Astrocyte of the cerebellum (primary cell): ENCODE measurements around the gene ZNF48.

ENCODE experiments used
- DNase-seq: peaks from one replicate; pipeline ENCODE4 v3.0.0-alpha.2; 2011; ENCODE audit warnings: low read depth
- H3K4me3 ChIP-seq: 2 replicates; pipeline ENCODE4 v1.5.1; 2011; ENCODE audit warnings: mild to moderate bottlenecking, low read depth, low read length, moderate library complexity
- in situ Hi-C: cut with HindIII; loops from 2 replicates; pipeline ENCODE4 v1.10.0; 2017; ENCODE audit warnings: low sequenced_read_pairs
- TF ChIP-seq, protein P1 (sequence below): IDR thresholded peaks from 2 replicates; pipeline ENCODE4 v1.5.1; 2012; ENCODE audit warnings: low read length, low read depth, moderate library complexity, mild to moderate bottlenecking; ENCODE audit errors: missing control alignments

Gene ZNF48

DNA sequence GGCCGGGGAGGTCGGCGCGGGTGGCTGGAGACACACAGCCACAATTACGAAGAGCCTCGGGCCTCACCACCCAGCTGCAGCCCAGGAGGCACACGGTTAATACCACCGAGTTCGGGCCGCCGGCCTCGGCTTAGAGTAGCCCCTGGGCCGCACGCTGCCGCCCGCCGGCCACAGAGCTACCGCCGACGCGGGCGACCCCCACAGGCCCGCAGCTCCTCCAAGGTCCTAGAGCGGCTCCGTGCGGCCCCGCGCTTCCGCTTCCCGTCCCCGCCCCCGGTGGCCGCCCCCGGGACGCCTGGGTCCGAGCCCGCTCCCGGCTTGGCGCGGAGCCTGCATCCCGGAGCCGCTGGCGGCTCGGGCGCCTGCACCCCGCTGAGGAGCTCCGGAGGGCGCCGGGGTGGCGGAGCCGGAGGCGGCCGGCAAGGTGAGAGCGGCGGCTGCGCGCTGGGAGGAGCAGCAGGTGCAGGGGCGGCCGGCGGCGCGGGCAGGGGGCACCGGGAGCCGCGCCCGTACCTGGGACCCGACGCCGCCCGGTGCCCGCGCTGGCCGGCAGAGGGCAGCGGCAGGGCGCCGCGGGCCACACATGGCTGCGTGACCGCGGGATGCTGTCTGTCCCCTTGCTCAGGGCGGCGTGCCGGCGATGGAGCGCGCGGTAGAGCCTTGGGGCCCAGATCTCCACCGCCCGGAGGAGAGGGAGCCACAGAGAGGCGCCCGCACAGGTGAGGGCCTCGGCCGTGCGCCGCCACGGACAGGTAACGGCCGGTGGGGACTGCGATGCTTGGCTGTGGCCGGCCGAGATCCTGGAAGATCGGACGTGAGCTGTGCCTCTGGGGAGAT, at the start of gene ZNF48:
ZNF48 (plus strand) TSS at position 266 of the 837 bp plus-strand sequence; CDS start at position 641, 375 bp downstream.
- peak within 1 kb of the TSS; percentile 70 for H3K4me3 ChIP-seq
- TF ChIP-seq, protein P1, sequence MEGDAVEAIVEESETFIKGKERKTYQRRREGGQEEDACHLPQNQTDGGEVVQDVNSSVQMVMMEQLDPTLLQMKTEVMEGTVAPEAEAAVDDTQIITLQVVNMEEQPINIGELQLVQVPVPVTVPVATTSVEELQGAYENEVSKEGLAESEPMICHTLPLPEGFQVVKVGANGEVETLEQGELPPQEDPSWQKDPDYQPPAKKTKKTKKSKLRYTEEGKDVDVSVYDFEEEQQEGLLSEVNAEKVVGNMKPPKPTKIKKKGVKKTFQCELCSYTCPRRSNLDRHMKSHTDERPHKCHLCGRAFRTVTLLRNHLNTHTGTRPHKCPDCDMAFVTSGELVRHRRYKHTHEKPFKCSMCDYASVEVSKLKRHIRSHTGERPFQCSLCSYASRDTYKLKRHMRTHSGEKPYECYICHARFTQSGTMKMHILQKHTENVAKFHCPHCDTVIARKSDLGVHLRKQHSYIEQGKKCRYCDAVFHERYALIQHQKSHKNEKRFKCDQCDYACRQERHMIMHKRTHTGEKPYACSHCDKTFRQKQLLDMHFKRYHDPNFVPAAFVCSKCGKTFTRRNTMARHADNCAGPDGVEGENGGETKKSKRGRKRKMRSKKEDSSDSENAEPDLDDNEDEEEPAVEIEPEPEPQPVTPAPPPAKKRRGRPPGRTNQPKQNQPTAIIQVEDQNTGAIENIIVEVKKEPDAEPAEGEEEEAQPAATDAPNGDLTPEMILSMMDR: peak; percentile 9
- DNase-seq: peak; percentile 77
- in situ Hi-C loops: loop anchor here (10.0 kb wide), 1 partner anchor 321 kb away; the partner anchor contains the start of gene PPP4C

DNA sequence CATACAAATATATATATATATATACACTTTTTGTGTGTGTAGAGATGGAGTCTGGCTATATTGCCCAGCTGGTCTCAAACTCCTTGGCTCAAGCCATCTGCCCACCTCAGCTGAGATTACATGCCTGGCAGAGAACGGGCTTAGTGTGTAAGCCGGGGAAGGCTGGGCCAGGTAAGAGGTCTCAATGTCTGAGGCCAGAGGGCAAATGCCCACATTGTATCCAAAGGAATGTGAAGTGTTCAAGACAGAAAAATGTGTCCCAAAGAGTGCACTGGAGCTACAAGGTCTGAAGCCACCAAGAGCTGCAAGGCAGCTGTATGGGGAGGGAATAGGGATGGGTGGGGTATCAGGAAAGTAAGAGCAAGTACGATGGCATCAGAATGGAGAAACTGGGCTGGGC, 48.9 kb upstream of the ZNF48 start:
- TF ChIP-seq, protein P1: no peak
- DNase-seq: no peak
- no peak overlapping the region for H3K4me3 ChIP-seq
- in situ Hi-C loops: no loop called here

DNA sequence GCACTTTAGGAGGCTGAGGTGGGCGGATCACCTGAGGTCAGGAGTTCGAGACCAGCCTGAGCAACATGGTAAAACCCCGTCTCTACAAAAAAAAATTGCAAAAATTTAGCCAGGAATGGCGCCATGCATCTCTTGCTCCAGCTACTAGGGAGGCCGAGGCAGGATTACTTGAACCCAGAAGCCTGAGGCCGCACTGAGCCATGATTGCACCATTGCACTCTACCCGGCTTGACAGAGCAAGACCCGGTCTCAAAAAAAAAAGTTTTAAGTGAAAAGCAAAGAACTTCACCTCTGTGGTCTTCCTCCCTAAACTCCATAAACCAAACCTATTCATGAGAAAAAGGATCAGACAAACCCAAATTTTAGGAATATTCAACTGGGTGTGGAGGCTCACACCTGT, 47.1 kb upstream of the ZNF48 start:
- no peak for DNase-seq
- no peak overlapping the region for H3K4me3 ChIP-seq
- in situ Hi-C loops: no loop called here
- TF ChIP-seq, protein P1: no peak

- TF ChIP-seq, protein P1: no peak
- DNase-seq: no peak
- in situ Hi-C loops: no loop called here
- no peak overlapping the region for H3K4me3 ChIP-seq
Observed at GRCh38 chr16:30348929-30349328, 46.3 kb upstream of the ZNF48 start.

DNA sequence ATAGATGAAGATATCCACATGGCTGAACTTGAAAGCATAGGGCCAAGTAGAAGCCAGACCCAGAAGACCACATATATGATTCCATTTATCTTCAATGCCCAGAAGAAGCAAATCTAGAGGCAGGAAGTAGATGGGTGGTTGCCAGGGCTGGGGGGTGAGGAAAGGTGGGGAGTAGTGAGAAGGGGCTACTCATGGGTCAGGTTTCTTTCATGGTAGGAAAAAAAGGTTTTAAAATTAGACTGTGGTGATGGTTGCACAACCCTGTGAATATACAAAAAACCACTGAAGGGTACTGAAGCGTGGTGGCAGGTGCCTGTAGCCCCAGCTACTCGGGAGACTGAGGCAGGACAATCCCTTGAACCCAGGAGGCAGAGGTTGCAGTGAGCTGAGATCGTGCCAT, 45.5 kb upstream of the ZNF48 start:
- no peak overlapping the region for H3K4me3 ChIP-seq
- in situ Hi-C loops: no loop called here
- TF ChIP-seq, protein P1: no peak
- no peak for DNase-seq

- TF ChIP-seq, protein P1: no peak
- peak; percentile 41 for DNase-seq
- H3K4me3 ChIP-seq: no peak overlapping the region
- in situ Hi-C loops: no loop called here
Observed at GRCh38 chr16:30350134-30350871, 44.9 kb upstream of the ZNF48 start.
